GM18873 (cell line): Measurements from ENCODE around the gene MINDY4.

Source experiments
- ATAC-seq: cut with Tn5 transposase; IDR thresholded peaks from one replicate; pipeline ENCODE4 v1.9.1; 2021; ENCODE audit warnings: mild to moderate bottlenecking, moderate library complexity, moderate number of reproducible peaks; ENCODE audit not compliant: unreplicated experiment, low FRiP score

MINDY4 gene

DNA sequence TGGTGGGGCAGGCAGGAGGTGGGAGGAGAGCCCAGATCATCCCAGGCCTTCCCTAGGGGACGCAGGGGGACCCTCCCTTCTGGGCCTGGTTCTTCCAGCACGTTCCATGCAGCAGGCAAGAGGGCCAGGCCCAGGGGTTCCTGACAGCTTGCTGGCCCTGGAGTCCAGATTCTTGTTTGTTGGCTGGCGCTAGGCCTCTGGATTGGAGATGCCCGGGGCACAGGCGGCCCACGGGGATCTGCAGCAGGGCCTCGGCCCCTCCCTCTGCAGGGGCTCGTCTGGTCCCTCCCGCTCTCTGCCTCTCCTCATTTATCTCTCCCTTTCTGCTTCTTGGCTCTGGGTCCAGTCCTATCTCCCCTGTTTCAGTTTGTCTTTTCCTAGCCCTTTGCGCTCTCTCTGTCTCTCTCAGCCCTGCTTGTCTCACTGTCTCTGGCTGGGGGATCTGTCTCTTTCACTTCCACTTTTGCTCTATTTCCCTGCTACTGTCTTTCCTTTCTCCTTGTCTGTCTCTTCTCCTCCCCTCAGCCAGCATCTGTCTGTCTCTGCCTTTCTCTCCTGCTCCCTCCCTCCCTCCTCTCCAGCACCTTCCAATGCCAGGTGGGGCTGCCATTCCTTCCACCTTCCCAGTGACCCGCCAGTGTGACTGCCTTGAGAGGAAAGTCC lies 139.3 kb downstream of the MINDY4 start:
- no peak for ATAC-seq

DNA sequence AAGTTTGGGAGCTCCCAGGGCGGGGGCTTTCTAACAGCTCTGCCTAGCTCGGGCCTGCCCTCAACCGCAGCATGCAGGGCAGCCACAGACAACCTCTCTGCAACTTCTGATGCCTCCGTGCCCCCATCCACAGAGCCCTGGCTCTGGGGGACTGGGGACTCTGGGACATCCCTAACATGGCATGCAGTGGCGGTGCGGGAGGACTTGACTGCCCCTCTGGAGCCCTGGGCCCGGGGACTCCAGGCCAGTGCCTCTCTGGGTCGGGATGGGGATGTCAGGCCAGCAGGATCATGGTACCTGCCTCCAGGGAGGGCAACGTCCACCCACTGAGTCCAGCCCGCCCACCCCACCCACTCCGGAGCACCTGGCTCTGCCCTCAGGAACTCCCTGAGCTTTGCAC lies 139.9 kb downstream of the MINDY4 start:
- ATAC-seq: no peak

DNA sequence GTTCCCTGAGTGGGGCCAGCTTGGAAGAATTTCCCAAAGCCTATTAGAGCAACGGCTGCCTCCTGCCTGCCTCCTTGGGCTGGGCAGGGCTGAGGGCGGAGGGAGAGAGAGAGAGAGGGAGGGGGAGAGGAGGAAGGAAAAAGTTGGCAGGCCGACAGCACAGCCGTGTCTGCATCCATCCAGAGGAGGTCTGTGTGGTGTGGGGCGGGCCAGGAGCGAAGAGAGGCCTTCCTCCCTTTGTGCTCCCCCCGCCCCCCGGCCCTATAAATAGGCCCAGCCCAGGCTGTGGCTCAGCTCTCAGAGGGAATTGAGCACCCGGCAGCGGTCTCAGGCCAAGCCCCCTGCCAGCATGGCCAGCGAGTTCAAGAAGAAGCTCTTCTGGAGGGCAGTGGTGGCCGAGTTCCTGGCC lies 140.3 kb downstream of the MINDY4 start, which contains the start of gene AQP1:
Gene AQP1, plus strand, starts transcription at position 293 of the 409 bp plus-strand sequence. Its CDS starts 57 bp downstream, at position 350.
- ATAC-seq: no peak

DNA sequence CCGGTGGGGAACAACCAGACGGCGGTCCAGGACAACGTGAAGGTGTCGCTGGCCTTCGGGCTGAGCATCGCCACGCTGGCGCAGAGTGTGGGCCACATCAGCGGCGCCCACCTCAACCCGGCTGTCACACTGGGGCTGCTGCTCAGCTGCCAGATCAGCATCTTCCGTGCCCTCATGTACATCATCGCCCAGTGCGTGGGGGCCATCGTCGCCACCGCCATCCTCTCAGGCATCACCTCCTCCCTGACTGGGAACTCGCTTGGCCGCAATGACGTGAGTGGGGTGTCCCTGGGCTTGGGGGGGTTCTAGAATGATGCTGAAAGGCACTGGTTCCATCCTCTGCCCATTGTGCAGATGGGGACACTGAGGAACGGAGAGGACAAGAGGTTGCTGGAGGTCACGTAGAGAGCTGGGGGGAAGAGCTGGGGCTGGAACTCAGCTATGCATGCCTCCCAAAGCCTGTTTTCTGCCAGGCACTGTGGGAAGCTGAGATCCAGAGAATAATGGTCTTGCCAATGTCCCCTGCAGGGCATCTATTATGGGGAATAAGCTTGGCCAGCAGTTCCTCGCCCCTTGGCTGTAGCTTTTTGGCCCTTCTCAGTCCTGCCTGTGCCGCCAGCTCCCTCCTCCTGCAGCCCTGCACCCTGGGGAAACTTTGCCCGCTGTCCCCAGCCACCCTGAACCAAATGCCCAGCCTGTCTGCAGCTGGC lies 141.0 kb downstream of the MINDY4 start:
- ATAC-seq: no peak

DNA sequence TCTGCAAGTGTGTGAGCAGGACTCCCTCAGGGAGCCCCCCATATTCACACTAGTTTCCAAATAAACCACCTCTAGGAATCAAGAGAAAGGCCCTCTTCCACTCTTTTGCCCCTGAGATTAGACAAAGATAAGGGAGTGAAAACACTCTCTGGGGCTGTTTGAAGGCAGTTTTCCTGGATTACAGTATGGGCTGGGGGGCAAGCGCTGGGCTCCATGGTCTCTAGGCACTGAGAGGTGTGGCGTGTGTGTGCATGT lies 141.4 kb downstream of the MINDY4 start:
- ATAC-seq: no peak

DNA sequence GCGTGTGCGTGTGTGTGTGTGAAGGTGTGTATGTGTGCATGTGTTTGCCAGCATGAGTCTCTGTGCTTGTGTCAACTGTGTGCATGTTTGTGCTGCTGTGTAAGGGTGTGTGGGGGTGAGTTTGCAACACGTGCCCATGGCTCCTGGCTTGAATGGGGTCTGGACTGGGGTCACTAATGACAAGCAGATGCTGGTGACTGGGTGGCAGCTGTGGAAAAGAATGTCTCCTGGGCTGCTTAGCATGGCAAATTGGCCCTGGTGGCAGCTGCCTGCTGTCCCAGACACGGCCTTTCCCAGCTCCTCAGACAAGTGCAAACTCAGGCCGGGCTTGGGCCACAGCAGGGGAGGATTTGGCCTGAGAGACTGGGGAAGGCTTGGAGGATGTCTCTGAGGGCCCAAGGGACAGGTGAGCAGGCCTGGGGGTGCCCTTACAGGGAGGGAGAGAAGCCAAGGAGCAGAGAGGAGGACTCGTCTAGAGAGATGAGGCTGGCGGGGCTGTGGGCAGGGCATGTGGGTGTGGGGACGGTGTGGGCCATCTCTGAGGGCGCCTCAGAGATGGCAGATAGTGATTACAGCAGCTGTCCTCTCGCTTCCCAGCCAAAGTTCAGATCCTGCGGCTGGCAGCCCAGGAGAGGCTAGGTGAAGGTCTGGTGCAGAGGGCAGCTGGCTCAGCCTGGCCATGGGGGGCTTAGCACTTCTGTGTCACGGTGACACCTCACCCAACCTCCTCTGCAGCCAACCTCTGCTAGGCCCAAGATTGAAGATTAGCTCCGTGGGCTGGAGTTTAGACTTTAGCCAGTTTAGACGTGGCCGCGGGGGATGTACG lies 142.0 kb downstream of the MINDY4 start:
- ATAC-seq: no peak

DNA sequence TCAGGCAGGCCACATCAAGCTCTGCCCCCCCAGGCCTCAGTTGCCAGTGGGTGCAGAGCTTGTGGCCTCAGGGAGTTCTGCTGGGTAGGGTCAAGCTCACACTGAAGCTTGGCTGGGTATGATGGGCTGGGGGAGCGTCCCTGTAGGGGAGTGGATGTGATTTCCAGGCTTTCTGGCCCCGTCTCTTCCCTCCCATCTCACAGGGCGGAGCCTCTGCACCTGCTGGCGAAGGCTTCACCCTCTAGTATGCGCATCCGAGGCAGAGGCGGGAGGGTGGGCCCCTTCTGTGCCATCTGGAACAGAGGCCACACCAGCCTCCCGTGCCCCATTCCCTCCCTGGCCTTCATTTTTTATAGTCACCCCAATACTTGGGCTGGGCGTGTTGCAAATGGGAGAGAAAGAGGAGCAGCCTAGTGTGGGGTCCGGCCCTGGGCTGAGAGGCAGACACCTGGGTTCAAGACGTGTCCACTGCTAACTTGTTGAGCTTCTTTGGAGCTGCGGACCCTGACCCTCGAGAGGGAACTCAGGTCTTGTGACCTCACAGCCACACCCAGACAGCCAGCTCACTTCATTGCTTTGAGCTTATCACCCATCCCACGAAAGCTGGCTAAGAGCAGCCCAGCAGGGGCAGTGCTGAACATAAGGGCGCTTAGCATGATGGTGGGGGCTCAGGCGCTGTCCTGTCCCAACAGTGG lies 142.8 kb downstream of the MINDY4 start:
- ATAC-seq: no peak

DNA sequence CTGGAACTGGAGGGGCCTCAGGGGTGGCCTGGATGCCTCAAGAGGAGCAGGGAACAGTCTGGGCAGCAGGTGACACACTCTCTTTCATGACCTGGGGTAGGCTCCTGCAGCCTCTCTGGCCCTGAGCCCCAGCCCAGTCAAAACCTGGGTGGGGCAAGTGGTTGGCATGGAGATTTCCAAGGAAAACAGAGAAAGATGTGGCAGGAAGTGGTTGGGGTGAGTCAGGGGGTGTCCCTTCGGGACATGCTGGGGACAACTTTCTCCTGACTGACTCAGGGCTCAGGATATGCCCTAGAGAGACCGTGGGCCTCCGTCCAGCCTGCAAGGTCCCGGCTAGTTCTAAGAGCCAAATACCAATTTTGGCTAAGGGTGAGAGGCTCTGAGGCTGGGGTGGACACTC lies 143.4 kb downstream of the MINDY4 start:
- ATAC-seq: no peak

DNA sequence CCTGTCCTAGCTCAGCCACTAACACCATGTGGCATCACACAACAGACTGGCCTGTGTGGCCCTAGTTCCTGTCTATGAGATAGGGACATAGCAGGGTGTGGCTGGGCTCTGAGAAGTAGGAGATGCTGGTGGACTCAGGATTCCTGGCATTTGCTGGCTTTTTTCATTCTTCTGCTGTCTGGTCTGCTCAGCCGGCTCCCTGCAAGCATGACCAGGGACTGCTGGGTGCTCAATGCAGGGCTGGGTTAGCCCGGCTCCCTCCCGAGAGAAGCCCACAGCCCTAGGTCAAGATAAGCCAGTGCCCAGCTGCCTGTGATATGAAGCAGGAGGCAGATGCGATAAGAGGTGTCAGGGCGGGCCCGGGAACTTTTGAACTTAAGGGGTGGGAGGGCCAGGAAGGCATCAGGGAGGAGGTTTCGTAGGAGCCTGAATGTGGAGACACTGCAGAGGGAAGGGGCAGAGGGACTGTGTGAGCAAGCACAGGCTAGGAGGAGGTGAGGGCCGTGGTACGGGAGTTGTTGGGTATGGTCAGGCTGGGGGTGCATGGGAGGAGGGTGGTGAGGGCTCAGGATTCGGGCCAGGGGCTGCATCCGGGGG lies 143.9 kb downstream of the MINDY4 start:
- no peak for ATAC-seq

DNA sequence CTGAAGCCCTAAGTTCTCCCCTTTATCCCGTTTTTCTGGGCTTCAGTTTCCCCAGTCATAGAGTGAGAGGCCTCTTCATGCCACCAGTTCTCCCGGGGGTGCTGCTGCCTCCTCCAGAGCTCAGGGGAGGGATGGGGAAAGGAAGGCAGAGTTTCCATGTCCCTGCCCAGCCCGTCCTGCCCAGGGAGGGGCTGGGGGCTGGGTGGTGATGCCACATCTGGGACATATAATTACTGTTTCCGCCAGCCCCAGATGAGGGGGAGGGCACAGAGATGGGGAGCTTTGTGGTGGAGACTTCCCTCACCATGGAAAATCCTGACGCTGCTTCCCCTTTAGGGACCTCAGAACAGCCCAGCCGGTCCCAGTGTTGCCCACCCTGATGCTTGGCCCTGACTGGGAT lies 144.5 kb downstream of the MINDY4 start:
- ATAC-seq: no peak

DNA sequence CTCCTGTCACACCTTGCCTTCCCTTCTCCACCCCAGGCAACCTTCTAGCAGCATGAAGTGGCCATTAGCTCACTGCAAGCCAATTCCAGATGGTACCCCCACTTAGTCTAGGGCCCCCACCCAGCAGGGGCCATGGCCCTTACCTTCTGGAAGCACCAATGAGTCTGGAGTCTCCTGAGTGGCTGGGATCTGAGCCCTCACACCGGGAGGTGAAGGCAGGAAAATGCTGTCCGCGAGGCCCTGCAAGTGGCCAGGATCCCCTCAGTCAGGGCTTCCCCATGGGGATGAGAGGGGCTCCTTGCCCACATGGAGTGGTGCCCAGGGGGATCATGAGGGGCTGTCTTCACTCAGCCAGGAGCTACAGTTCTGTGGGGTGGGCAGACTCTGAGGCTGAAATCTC lies 145.0 kb downstream of the MINDY4 start:
- ATAC-seq: no peak

DNA sequence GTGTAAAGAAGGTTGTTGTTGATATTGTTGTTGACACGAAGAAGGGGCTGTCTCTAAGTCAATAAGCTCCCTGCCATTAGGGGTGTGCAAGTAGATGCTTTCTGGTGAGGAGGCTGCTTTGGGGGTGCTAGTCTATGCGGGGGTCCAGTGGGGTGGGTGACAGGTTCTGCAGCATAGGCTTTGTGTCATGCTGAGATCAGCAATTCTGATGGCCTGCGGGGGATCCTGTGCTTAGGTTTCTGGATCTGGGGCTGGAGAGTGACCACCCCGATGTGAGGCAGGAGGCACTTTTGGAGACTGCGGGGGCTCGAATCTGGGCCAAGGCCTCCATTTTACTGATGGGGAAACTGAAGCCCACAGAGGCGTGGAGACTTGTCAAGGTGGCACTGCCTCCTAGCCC lies 145.6 kb downstream of the MINDY4 start:
- ATAC-seq: no peak

DNA sequence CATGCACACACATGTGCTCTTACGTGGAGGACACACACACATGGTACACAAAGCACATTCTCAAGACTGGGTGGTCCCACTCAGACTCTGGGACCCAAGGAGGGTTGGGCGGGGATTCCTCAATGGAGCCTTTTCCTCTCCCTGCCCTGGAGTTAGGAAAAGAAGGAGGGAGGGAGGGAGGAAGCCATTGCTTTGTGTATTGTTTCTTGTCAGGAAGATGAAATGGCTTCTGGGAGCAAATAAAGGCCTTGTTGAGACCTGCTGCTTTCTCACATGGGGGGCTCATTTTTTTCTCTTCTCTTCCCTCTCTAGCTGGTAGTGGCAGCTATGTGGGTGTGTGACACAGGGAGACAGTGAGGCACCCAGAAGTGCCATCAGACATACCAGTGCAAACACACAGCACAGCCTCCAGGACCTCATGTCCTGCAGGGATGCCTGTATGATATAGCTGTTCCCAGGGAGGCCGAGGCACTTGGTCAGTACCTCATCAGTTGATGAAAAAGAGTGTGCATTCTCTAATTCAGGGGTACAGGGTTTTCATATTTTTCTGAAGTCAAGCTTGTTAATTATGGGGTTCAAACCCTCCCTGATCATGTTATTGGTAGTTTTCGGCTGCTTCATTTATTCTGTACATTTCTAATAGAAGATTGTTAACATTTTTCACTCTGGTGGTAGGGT lies 146.1 kb downstream of the MINDY4 start:
- no peak for ATAC-seq

DNA sequence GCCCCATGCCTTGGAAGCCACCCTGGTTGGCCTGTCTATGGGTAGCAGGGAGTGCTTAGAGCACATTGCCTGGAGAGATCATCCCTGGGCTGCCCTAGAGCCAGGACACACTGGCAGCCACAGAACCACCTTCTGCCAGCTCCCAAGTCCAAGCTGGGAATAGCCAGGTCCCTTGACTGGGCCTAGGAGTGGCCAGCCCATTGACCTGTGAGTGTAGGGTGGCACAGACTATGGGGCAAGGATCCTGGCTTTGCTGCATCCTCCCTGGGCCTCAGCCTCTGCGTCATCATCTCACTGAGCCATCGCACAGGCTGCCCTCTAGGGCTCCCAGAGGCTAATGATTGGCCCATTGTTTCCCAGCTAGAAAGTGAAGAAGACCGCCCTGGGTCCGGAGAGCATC lies 147.5 kb downstream of the MINDY4 start:
- ATAC-seq: no peak

DNA sequence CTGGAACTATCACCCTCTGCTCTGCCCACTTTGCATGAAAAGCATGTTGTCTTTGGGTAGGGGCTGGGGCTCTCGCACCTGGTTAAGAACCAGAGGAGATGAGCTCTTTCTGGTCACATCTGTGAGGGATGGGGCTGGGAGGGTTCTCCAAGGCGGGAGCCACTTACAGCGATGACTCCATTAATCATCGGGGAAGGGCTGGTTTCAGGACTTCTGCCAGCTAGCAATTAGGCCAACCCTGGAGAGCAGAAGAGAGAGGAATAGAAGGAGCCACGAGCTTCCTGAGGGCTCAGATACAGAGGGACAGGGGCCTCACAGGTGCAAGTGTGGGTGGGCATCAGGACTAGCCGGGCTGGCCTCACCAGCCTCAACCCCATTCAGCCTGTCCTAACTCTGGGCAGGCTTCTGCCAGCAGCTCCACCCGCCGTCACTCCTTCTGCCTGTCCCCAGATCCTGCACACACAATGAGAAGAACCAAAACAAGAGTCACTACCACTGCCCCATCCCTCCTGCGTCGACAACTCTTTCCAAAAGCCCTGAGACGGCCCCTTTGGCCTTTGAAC lies 148.9 kb downstream of the MINDY4 start:
- no peak for ATAC-seq

DNA sequence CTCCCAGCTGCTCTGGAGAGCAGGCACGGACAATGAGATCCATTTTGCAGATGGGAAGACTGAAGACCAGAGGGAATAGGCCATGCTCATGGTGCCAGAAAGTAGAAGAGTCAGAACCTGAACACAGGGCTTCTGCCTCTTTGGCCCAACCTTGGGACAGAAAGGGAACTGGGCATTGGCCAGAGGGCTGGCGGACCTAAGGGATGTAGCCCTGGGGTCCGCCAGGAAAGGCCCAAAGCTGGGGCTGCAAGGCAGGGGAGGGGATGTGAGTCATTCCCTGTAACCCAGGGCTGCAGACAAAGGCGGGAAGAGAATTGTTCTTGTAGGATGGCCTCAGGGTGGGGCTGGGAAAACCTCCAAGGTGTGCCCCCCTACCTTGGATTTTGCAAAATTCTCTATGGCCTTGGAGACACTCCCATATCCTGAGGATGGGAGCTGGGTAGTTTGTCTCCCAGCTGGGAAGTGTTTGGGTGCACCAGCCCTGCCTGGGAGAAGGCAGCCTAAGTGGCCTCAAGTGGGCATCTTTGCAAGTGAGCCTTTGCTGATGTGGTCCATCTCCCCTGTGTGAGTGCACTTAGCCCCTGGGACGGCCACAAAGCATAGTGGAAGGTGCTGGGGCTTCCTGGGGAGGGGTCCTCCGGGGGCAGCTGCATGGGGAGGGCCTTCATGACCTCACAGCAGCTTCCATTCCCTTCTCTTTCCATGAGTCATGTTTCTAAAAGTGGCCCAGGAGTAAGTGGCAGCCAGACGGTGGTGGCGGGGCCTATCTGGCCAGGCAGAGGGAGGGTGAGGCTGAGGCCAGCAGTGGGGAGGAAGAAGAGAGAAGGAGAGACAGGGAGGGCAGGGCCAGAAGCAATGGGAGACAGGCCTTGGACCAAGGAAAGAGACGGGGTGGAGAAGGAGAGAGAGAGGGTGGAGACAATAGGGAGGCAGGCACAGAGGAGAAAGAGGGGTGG lies 149.6 kb downstream of the MINDY4 start:
- ATAC-seq: no peak

DNA sequence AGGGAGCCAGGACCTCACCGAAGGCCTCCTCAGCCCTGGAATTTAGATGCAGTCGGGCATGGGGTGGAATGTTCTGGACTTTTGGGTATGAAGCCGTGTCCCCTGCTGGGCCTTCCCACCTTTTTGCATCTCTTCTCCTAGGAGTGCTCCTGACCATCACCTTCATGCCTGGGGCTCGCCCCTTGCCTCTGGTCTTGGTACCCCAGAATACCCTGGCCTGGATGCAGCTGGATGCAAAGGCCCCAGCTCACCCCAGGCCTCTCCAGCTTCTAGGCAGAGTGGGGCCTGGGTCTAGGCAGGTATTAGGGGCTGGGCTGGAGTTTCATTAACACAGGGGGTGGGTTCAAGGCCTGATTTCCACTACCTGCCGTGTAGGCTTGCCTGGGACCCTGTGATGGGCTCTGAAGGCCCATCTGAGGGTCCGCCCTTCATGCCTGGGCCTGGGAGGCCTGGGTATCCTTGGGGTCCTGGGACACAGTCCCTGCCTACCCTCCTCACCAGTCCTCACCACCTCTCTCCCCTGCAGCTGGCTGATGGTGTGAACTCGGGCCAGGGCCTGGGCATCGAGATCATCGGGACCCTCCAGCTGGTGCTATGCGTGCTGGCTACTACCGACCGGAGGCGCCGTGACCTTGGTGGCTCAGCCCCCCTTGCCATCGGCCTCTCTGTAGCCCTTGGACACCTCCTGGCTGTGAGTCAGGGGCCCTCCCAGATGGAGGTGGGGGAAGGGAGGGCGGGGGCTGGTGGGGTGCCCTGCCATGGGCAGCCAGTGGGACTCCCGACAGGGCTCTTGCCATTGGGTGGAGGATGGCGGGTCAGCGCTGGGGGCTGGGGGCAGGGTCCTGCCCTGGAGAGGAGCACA lies 150.6 kb downstream of the MINDY4 start:
- ATAC-seq: no peak

DNA sequence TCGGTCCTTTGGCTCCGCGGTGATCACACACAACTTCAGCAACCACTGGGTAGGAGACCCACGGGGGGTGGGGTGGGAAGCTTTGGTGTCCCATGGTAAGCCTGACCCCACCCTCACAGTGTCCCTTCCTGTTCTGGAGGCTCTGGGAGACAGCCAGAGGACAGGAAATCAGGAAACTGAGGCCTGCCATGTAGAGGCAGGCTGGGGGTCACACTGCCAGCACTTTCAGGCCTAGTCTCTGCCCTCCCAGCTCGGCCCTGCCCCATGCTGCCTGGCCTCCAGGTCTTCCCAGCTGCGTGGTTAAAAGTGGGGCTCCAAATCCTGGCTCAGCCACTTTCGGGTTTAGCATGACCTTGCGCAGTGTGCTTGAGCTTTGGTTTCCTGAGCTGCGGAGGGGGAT lies 151.4 kb downstream of the MINDY4 start:
- ATAC-seq: no peak
